IMR-90 (cell line): Measurements from ENCODE around the gene ADRB2. TPM values are rescaled to one million over a fixed set of nuclear protein-coding genes. Genes with fewer than 3 reads are reported as not detected.

Source experiments
- ATAC-seq: fragments of 200-7000 bp; cut with Tn5 transposase; 2 replicates; pipeline ENCODE4 v1.9.1; 2020; ENCODE audit warnings: low read depth, mild to moderate bottlenecking, moderate library complexity
- BruUV-seq: library from RNA; stranded (reverse); fragments of 400-500 nt; replicated peaks from 2 replicates; lab custom pipeline; 2021; lab: Mats Ljungman, UMichigan
- CTCF ChIA-PET: fragments of 300-600 bp; formaldehyde crosslinking; extraction: SDS; loops from one replicate; lab custom pipeline; 2021; ENCODE audit warnings: antibody characterized with exemption; lab: Yijun Ruan, JAX
- POLR2A ChIA-PET: fragments of 300-600 bp; sonication (Branson Sonifier 250); formaldehyde crosslinking; loops from one replicate; lab custom pipeline; 2022; ENCODE audit warnings: antibody characterized with exemption; ENCODE audit not compliant: unreplicated experiment; lab: Charles Lee
- DNase-seq: peaks from one replicate; pipeline ENCODE4 v3.0.0; 2013
- H2AFZ ChIP-seq: replicated peaks from 2 replicates; pipeline ENCODE3; 2013; ENCODE audit warnings: low read length, mild to moderate bottlenecking; ENCODE audit not compliant: poor library complexity
- H2AK5ac ChIP-seq: 2 replicates; pipeline ENCODE4 v1.6.1; 2013; ENCODE audit warnings: low read depth, low read length, inconsistent platforms
- H2AK9ac ChIP-seq: replicated peaks from 2 replicates; pipeline ENCODE3; 2013; ENCODE audit warnings: mild to moderate bottlenecking, low read depth, low read length, moderate library complexity; ENCODE audit not compliant: poor library complexity
- H2BK120ac ChIP-seq: 2 replicates; pipeline ENCODE4 v1.6.1; 2013; ENCODE audit warnings: low read depth, low read length, inconsistent platforms
- H2BK15ac ChIP-seq: 3 replicates; pipeline ENCODE4 v1.6.1; 2013; ENCODE audit warnings: low read depth, low read length, inconsistent platforms
- H2BK20ac ChIP-seq: 2 replicates; pipeline ENCODE4 v1.6.1; 2013; ENCODE audit warnings: low read depth, mild to moderate bottlenecking, inconsistent platforms, low read length, moderate library complexity
- H2BK5ac ChIP-seq: 2 replicates; pipeline ENCODE4 v1.6.1; 2013; ENCODE audit warnings: mild to moderate bottlenecking, low read depth, low read length, inconsistent platforms; ENCODE audit not compliant: poor library complexity, severe bottlenecking
- H3K14ac ChIP-seq: replicated peaks from 2 replicates; pipeline ENCODE4 v1.6.1; 2013; ENCODE audit warnings: low read depth, low read length, inconsistent platforms
- H3K18ac ChIP-seq: 2 replicates; pipeline ENCODE4 v1.6.1; 2013; ENCODE audit warnings: low read depth, low read length, control low read depth
- H3K23ac ChIP-seq: 2 replicates; pipeline ENCODE4 v1.6.1; 2013; ENCODE audit warnings: low read depth, low read length, inconsistent platforms
- H3K27ac ChIP-seq: 2 replicates; pipeline ENCODE4 v1.5.1; 2013; ENCODE audit warnings: mild to moderate bottlenecking, control low read depth, low read length; ENCODE audit not compliant: insufficient read depth
- H3K27me3 ChIP-seq: 2 replicates; pipeline ENCODE4 v1.6.1; 2013; ENCODE audit warnings: low read length; ENCODE audit not compliant: control insufficient read depth, insufficient read depth
- H3K36me3 ChIP-seq: 2 replicates; pipeline ENCODE4 v1.6.1; 2013; ENCODE audit warnings: low read length, mixed read lengths; ENCODE audit not compliant: control insufficient read depth, insufficient read depth
- H3K4ac ChIP-seq: 2 replicates; pipeline ENCODE4 v1.6.1; 2013; ENCODE audit warnings: low read depth, low read length, inconsistent platforms
- H3K4me1 ChIP-seq: 2 replicates; pipeline ENCODE4 v1.6.1; 2013; ENCODE audit warnings: low read length, mixed read lengths; ENCODE audit not compliant: control insufficient read depth, insufficient read depth
- H3K4me2 ChIP-seq: 2 replicates; pipeline ENCODE4 v1.6.1; 2013; ENCODE audit warnings: low read depth, mild to moderate bottlenecking, control low read depth, low read length, moderate library complexity
- H3K4me3 ChIP-seq: 2 replicates; pipeline ENCODE4 v1.5.1; 2013; ENCODE audit warnings: low read depth, mild to moderate bottlenecking, control low read depth, low read length, moderate library complexity; ENCODE audit not compliant: insufficient read depth
- H3K56ac ChIP-seq: 2 replicates; pipeline ENCODE4 v1.6.1; 2013; ENCODE audit warnings: low read length, inconsistent platforms; ENCODE audit not compliant: insufficient read depth; ENCODE audit errors: extremely low read depth
- H3K79me1 ChIP-seq, 2 experiments: 2 replicates each; pipeline ENCODE4 v1.6.1; 2013; ENCODE audit warnings: low read length in 2 of 2, inconsistent platforms in 1 of 2, low read depth in 1 of 2
- H3K9ac ChIP-seq: 2 replicates; pipeline ENCODE4 v1.6.1; 2013; ENCODE audit warnings: low read depth, low read length, control low read depth
- H3K9me1 ChIP-seq: 2 replicates; pipeline ENCODE4 v1.6.1; 2013; ENCODE audit warnings: low read length, inconsistent platforms; ENCODE audit not compliant: insufficient read depth
- H3K9me3 ChIP-seq: 2 replicates; pipeline ENCODE4 v1.6.1; 2013; ENCODE audit warnings: low read length; ENCODE audit not compliant: control insufficient read depth, insufficient read depth
- H4K20me1 ChIP-seq: 2 replicates; pipeline ENCODE4 v1.6.1; 2013; ENCODE audit warnings: low read length, inconsistent platforms; ENCODE audit not compliant: insufficient read depth
- H4K5ac ChIP-seq: 2 replicates; pipeline ENCODE4 v1.6.1; 2013; ENCODE audit warnings: mild to moderate bottlenecking, low read depth, low read length, control low read depth
- H4K8ac ChIP-seq, 2 experiments: 2 replicates each; pipeline ENCODE4 v1.6.1; 2013; ENCODE audit warnings: low read depth in 2 of 2, low read length in 2 of 2, control low read depth in 1 of 2, inconsistent platforms in 1 of 2
- H4K91ac ChIP-seq: 2 replicates; pipeline ENCODE4 v1.6.1; 2013; ENCODE audit warnings: low read depth, low read length, inconsistent platforms; ENCODE audit not compliant: insufficient read depth
- BHLHE40 ChIP-seq: fragments of 150-350 bp; IDR thresholded peaks from 2 replicates; pipeline ENCODE4 v1.6.1; 2016; ENCODE audit warnings: mild to moderate bottlenecking, low read depth, low read length
- CEBPB ChIP-seq: IDR thresholded peaks from 2 replicates; pipeline ENCODE4 v1.6.1; 2012; ENCODE audit warnings: low read depth, low read length, improper control_type of control experiment
- CHD1 ChIP-seq: IDR thresholded peaks from 2 replicates; pipeline ENCODE4 v1.6.1; 2012; ENCODE audit warnings: low read depth, low read length, improper control_type of control experiment
- CTCF ChIP-seq: conservative IDR thresholded peaks from 2 replicates; pipeline ENCODE4 v1.5.1; 2012; ENCODE audit warnings: mild to moderate bottlenecking, low read depth, low read length, improper control_type of control experiment
- FOS ChIP-seq: fragments of 150-350 bp; IDR thresholded peaks from 2 replicates; pipeline ENCODE4 v1.6.1; 2016; ENCODE audit warnings: low read depth, low read length
- MAFK ChIP-seq: IDR thresholded peaks from 2 replicates; pipeline ENCODE4 v1.6.1; 2012; ENCODE audit warnings: low read depth, low read length, improper control_type of control experiment
- MAZ ChIP-seq: IDR thresholded peaks from 2 replicates; pipeline ENCODE4 v1.6.1; 2012; ENCODE audit warnings: low read depth, mild to moderate bottlenecking, low read length, improper control_type of control experiment, moderate library complexity, borderline replicate concordance
- MXI1 ChIP-seq: IDR thresholded peaks from 2 replicates; pipeline ENCODE4 v1.6.1; 2012; ENCODE audit warnings: low read depth, mild to moderate bottlenecking, low read length, moderate library complexity, borderline replicate concordance
- POLR2A ChIP-seq: IDR thresholded peaks from 2 replicates; pipeline ENCODE4 v1.6.1; 2012; ENCODE audit warnings: mild to moderate bottlenecking, low read depth, low read length
- RAD21 ChIP-seq: IDR thresholded peaks from 2 replicates; pipeline ENCODE4 v1.6.1; 2012; ENCODE audit warnings: low read length, improper control_type of control experiment
- RCOR1 ChIP-seq: IDR thresholded peaks from 2 replicates; pipeline ENCODE4 v1.6.1; 2012; ENCODE audit warnings: mild to moderate bottlenecking, low read length, improper control_type of control experiment; ENCODE audit not compliant: insufficient replicate concordance
- RFX5 ChIP-seq: IDR thresholded peaks from 2 replicates; pipeline ENCODE4 v1.8.0; 2012; ENCODE audit warnings: low read depth, mild to moderate bottlenecking, low read length, moderate library complexity
- SMC3 ChIP-seq: fragments of 150-350 bp; IDR thresholded peaks from 2 replicates; pipeline ENCODE4 v1.6.1; 2016; ENCODE audit warnings: low read depth, mild to moderate bottlenecking, antibody characterized with exemption, low read length, moderate library complexity
- USF2 ChIP-seq: fragments of 150-350 bp; IDR thresholded peaks from 2 replicates; pipeline ENCODE4 v1.6.1; 2017; ENCODE audit warnings: mild to moderate bottlenecking, antibody characterized with exemption, low read length, low read depth
- WGBS, 2 experiments: methylation state at CpG; one replicate each; pipeline versions ENCODE4 v1.1.5 to v1.1.7; 2013; ENCODE audit warnings: missing lambda C conversion rate in 2 of 2; ENCODE audit not compliant: insufficient read length in 1 of 2; ENCODE audit errors: extremely low coverage in 2 of 2; 5-methylcytosine and 5-hydroxymethylcytosine counted together
- dilution Hi-C: fragments of 300-500 bp; cut with HindIII; formaldehyde crosslinking; loops from one replicate; pipeline ENCODE4 v1.14.3; 2018; ENCODE audit warnings: low sequenced_read_pairs; ENCODE audit not compliant: unreplicated experiment
- in situ Hi-C: fragments of 300-500 bp; cut with MboI; formaldehyde crosslinking; loops from 3 replicates; pipeline ENCODE4 v1.14.3; 2019; ENCODE audit warnings: low sequenced_read_pairs, inconsistent platforms, mixed read lengths
- intact Hi-C: fragments of 100-400 bp; cut with micrococcal nuclease; formaldehyde crosslinking; loops from 2 replicates; pipeline ENCODE4 v1.10.0; 2022
- polyA plus RNA-seq, 3 experiments: library from polyadenylated mRNA; depleted of rRNA; stranded (reverse); fragments of >200 nt; gene quantifications; 2 replicates each; pipeline ENCODE4 v1.2.3, GENCODE V29; 2012; ENCODE audit warnings: low replicate concordance in 1 of 3
- total RNA-seq: library from RNA; depleted of rRNA; stranded (reverse); fragments of >200 nt; gene quantifications from 2 replicates; pipeline ENCODE4 v1.2.3, GENCODE V29; 2012
- TF ChIP-seq, protein P1 (sequence below): fragments of 150-350 bp; IDR thresholded peaks from 2 replicates; pipeline ENCODE4 v1.6.1; 2016; ENCODE audit warnings: low read depth, mild to moderate bottlenecking, low read length, moderate library complexity, borderline replicate concordance

Gene ADRB2
- total and polyA plus RNA-seq, 2 of the 4 experiments (the other 2 are of a cell fraction), result 1.6 to 3.4 TPM

GRCh38 chr5:148855249-148856008 lies 29.0 kb downstream of the ADRB2 start:
- Histone ChIP-seq H3K4ac (no peak overlapping the region), H3K18ac (no peak overlapping the region), H3K9ac (no peak overlapping the region), H3K36me3 (no peaks in the 10 kb centered on the region), H3K27ac (no peak overlapping the region), H3K14ac (no peak overlapping the region), H3K9me1 (0 out of 2 replicates have a peak, but pooled peaks cover under 1% of the 10 kb centered on the region), H3K56ac (no peak overlapping the region), H4K20me1 (no peaks in the 10 kb centered on the region), H3K9me3 (no peaks in the 10 kb centered on the region), H3K4me3 (no peak overlapping the region), H3K4me2 (no peak overlapping the region), H2BK15ac (no peak overlapping the region), H3K4me1 (0 out of 2 replicates have a peak, but pooled peaks cover 2% of the 10 kb centered on the region), H2AFZ (no peak overlapping the region), H2AK5ac (no peak overlapping the region), H2BK20ac (no peak overlapping the region), H2BK120ac (no peak overlapping the region), H3K23ac (no peak overlapping the region), H4K5ac (no peak overlapping the region), H3K79me1 (no peaks in the 10 kb centered on the region), H4K8ac (no peak overlapping the region), H2BK5ac (no peak overlapping the region), H2AK9ac (no peak overlapping the region), H3K27me3 (no peaks in the 10 kb centered on the region), H4K91ac (no peak overlapping the region)
- DNase-seq (no peak), ATAC-seq (no peak)
- BruUV-seq, result no TSS peak
- in situ Hi-C loops, result no loop called here
- ChIA-PET POLR2A (no interaction called here), CTCF (interaction anchor here (1.0 kb wide), 1 partner anchor 179 kb away, joined by 3 read pairs; no protein-coding TSS in a partner anchor)
- 90% methylated on average over 2 of the region's 5 CpGs; no CpG with 5 or more reads in 1 of the 2 experiments for WGBS, 2 experiments
- intact Hi-C loops, result no loop called here
- dilution Hi-C loops, result no loop called here
- no peak for TF ChIP-seq BHLHE40
- no peak for TF ChIP-seq RCOR1
- no peak for TF ChIP-seq RAD21
- no peak for TF ChIP-seq CTCF
- TF ChIP-seq POLR2A, result no peak
- no peak for TF ChIP-seq CHD1
- no peak for TF ChIP-seq MXI1
- TF ChIP-seq MAFK, result no peak
- TF ChIP-seq, protein P1, sequence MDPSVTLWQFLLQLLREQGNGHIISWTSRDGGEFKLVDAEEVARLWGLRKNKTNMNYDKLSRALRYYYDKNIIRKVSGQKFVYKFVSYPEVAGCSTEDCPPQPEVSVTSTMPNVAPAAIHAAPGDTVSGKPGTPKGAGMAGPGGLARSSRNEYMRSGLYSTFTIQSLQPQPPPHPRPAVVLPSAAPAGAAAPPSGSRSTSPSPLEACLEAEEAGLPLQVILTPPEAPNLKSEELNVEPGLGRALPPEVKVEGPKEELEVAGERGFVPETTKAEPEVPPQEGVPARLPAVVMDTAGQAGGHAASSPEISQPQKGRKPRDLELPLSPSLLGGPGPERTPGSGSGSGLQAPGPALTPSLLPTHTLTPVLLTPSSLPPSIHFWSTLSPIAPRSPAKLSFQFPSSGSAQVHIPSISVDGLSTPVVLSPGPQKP, result no peak
- no peak for TF ChIP-seq FOS
- TF ChIP-seq RFX5, result no peak
- no peak for TF ChIP-seq SMC3
- no peak for TF ChIP-seq USF2
- no peak for TF ChIP-seq MAZ
- no peak for TF ChIP-seq CEBPB
